Measurements from ENCODE around the gene TMEM19. TPM values are rescaled to one million over a fixed set of nuclear protein-coding genes. Genes with fewer than 3 reads are reported as not detected.
A peak's percentile ranks its signal among the peaks of the same experiment; 100 is the strongest.

Gene TMEM19
- total RNA-seq, 2 donors from 2014 or later, result 11.2 to 16.6 TPM

DNA sequence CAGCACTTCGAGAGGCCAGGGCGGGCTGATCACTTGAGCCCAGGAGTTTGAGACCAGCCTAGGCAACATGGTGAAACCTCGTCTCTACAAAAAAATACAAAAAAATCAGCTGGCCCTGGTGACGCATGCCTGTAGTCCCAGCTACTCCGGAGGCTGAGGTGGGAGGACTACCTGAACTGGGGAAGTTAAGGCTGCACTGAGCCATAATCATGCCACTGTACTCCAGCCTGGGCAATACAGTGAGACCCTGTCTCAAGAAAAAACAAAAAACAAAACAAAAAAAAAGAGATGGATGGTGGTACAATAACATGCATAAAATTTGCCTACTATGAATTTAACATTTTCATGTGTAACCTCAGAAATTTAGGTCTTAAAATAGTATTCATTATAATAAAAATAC lies 19.6 kb upstream of the TMEM19 start:
- H3K27ac ChIP-seq, result no peak overlapping the region
- peaks cover 20% of the 10 kb centered on the region for H3K4me1 ChIP-seq
- TF ChIP-seq, protein P1, sequence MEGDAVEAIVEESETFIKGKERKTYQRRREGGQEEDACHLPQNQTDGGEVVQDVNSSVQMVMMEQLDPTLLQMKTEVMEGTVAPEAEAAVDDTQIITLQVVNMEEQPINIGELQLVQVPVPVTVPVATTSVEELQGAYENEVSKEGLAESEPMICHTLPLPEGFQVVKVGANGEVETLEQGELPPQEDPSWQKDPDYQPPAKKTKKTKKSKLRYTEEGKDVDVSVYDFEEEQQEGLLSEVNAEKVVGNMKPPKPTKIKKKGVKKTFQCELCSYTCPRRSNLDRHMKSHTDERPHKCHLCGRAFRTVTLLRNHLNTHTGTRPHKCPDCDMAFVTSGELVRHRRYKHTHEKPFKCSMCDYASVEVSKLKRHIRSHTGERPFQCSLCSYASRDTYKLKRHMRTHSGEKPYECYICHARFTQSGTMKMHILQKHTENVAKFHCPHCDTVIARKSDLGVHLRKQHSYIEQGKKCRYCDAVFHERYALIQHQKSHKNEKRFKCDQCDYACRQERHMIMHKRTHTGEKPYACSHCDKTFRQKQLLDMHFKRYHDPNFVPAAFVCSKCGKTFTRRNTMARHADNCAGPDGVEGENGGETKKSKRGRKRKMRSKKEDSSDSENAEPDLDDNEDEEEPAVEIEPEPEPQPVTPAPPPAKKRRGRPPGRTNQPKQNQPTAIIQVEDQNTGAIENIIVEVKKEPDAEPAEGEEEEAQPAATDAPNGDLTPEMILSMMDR (IDR thresholded peaks at IDR 0.05), result no peak
- TF ChIP-seq POLR2A (IDR thresholded peaks at IDR 0.05), result no peak
- ATAC-seq (no peak), DNase-seq (no peak)
- intact Hi-C loops (cut with DNase I), result no loop called here
- no peaks in the 10 kb centered on the region for H3K27me3 ChIP-seq
- WGBS, 2 donors, result 94% methylated on average over 5 of the region's 5 CpGs
- no peaks in the 10 kb centered on the region for H3K9me3 ChIP-seq
- H3K4me3 ChIP-seq, result no peak overlapping the region
- no peaks in the 10 kb centered on the region for H3K36me3 ChIP-seq (replicated peaks in 1 of 2; ENCODE audit: insufficient read depth in 1 of 2, low read depth in 2 of 2)

GRCh38 chr12:71671311-71671710 lies 14.6 kb upstream of the TMEM19 start:
- intact Hi-C loops (cut with DNase I), result no loop called here
- H3K9me3 ChIP-seq, result no peaks in the 10 kb centered on the region
- peak overlapping the region in 2 of 4 donors; percentile 30 to 38 for H3K27ac ChIP-seq
- H3K4me3 ChIP-seq, result no peak overlapping the region
- no peak for ATAC-seq
- H3K36me3 ChIP-seq (replicated peaks in 1 of 2; ENCODE audit: insufficient read depth in 1 of 2, low read depth in 2 of 2), result no peaks in the 10 kb centered on the region
- TF ChIP-seq, protein P1 (IDR thresholded peaks at IDR 0.05), result no peak
- no peak for TF ChIP-seq POLR2A (IDR thresholded peaks at IDR 0.05)
- DNase-seq, result no peak
- peaks cover 20% of the 10 kb centered on the region for H3K4me1 ChIP-seq
- H3K27me3 ChIP-seq, result no peaks in the 10 kb centered on the region

GRCh38 chr12:71671816-71672215 lies 14.1 kb upstream of the TMEM19 start:
- WGBS, 2 donors, result 22 to 33% methylated on average over 1 of the region's 1 CpG
- DNase-seq (peak in 1 of 4 donors; percentile 22), ATAC-seq (peak; percentile 87)
- Histone ChIP-seq H3K4me3 (no peak overlapping the region), H3K27me3 (no peaks in the 10 kb centered on the region), H3K9me3 (no peaks in the 10 kb centered on the region), H3K36me3 (replicated peaks in 1 of 2; ENCODE audit: insufficient read depth in 1 of 2, low read depth in 2 of 2) (no peaks in the 10 kb centered on the region), H3K27ac (peak overlapping the region in 2 of 4 donors; percentile 30 to 38), H3K4me1 (peaks cover 19% of the 10 kb centered on the region)
- intact Hi-C loops (cut with DNase I), result no loop called here
- no peak for TF ChIP-seq POLR2A (IDR thresholded peaks at IDR 0.05)
- TF ChIP-seq, protein P1 (IDR thresholded peaks at IDR 0.05), result no peak

DNA sequence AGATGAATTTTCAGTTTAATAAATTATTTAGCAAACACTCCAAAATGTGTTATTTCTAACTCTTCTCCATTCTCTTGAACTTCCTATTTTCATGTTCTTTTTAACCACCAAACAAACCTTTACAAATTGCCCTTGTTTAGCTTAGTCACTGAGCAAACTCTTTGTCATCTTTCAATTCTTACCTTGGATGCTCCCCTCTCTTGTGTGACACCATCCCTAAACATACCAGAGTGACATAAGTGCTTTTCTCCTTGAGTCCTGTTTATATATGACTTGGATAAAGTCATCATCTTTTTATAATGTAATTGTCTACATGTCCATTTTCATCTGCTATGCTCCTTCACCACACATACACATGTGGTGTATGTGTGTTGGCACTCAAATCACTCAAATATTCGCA lies 3.4 kb upstream of the TMEM19 start:
- no peaks in the 10 kb centered on the region for H3K36me3 ChIP-seq (replicated peaks in 1 of 2; ENCODE audit: insufficient read depth in 1 of 2, low read depth in 2 of 2)
- H3K9me3 ChIP-seq, result no peaks in the 10 kb centered on the region
- H3K4me3 ChIP-seq, result no peak overlapping the region
- H3K27ac ChIP-seq, result no peak overlapping the region
- ATAC-seq (no peak), DNase-seq (no peak)
- 85 to 92% methylated on average over 1 of the region's 1 CpG for WGBS, 2 donors
- peaks cover 13% of the 10 kb centered on the region for H3K4me1 ChIP-seq
- TF ChIP-seq POLR2A (IDR thresholded peaks at IDR 0.05), result no peak
- TF ChIP-seq, protein P1 (IDR thresholded peaks at IDR 0.05), result no peak
- no peaks in the 10 kb centered on the region for H3K27me3 ChIP-seq
- intact Hi-C loops (cut with DNase I), result no loop called here

- ATAC-seq (no peak), DNase-seq (no peak)
- Histone ChIP-seq H3K4me1 (peaks cover 25% of the 10 kb centered on the region), H3K36me3 (replicated peaks in 1 of 2; ENCODE audit: insufficient read depth in 1 of 2, low read depth in 2 of 2) (no peaks in the 10 kb centered on the region), H3K4me3 (no peak overlapping the region), H3K27me3 (no peaks in the 10 kb centered on the region), H3K9me3 (no peaks in the 10 kb centered on the region), H3K27ac (no peak overlapping the region)
- intact Hi-C loops (cut with DNase I), result no loop called here
- TF ChIP-seq, protein P1 (IDR thresholded peaks at IDR 0.05), result no peak
- no peak for TF ChIP-seq POLR2A (IDR thresholded peaks at IDR 0.05)
- 83 to 92% methylated on average over 5 of the region's 5 CpGs for WGBS, 2 donors
Observed at GRCh38 chr12:71683633-71684032, 2.2 kb upstream of the TMEM19 start.

Data from body of pancreas (tissue), 4 donors.